Mesenchymal stem cell (in vitro differentiated cells and primary cell): ENCODE measurements around the gene TMEM165. TPM values are rescaled to one million over a fixed set of nuclear protein-coding genes. Genes with fewer than 3 reads are reported as not detected.

ENCODE experiments used
- DNase-seq: peaks from one replicate; pipeline ENCODE4 v3.0.0-alpha.2; 2013
- H2AFZ ChIP-seq: one replicate; pipeline ENCODE4 v1.6.1; 2013; ENCODE audit warnings: low read depth, mild to moderate bottlenecking, control low read depth, inconsistent platforms, low read length, moderate library complexity
- H2AK5ac ChIP-seq: 2 replicates; pipeline ENCODE4 v1.6.1; 2013; ENCODE audit warnings: low read length, moderate library complexity, mild to moderate bottlenecking, inconsistent platforms; ENCODE audit not compliant: severe bottlenecking
- H2BK120ac ChIP-seq: one replicate; pipeline ENCODE4 v1.6.1; 2013; ENCODE audit warnings: low read depth, mild to moderate bottlenecking, inconsistent platforms, low read length, moderate library complexity
- H2BK12ac ChIP-seq, 2 experiments: one replicate each; pipeline ENCODE4 v1.6.1; 2013; ENCODE audit warnings: inconsistent platforms in 2 of 2, low read length in 2 of 2, mild to moderate bottlenecking in 2 of 2, moderate library complexity in 2 of 2, control low read depth in 1 of 2
- H2BK15ac ChIP-seq: one replicate; pipeline ENCODE4 v1.6.1; 2013; ENCODE audit warnings: mild to moderate bottlenecking, low read depth, inconsistent platforms; ENCODE audit not compliant: poor library complexity, severe bottlenecking
- H2BK5ac ChIP-seq: 2 replicates; pipeline ENCODE4 v1.6.1; 2013; ENCODE audit warnings: low read depth, mild to moderate bottlenecking, low read length, control low read depth, inconsistent platforms; ENCODE audit not compliant: poor library complexity, severe bottlenecking
- H3K14ac ChIP-seq, 2 experiments: one replicate each; pipeline ENCODE4 v1.6.1; 2013; ENCODE audit warnings: inconsistent platforms in 2 of 2, low read length in 2 of 2, control low read depth in 1 of 2, mild to moderate bottlenecking in 1 of 2, moderate library complexity in 1 of 2
- H3K18ac ChIP-seq, 2 experiments: one replicate each; pipeline ENCODE4 v1.6.1; 2013; ENCODE audit warnings: inconsistent platforms in 2 of 2, low read length in 2 of 2, control low read depth in 1 of 2, low read depth in 1 of 2, mild to moderate bottlenecking in 1 of 2
- H3K23ac ChIP-seq, 2 experiments: one replicate each; pipeline ENCODE4 v1.6.1; 2013; ENCODE audit warnings: inconsistent platforms in 2 of 2, low read length in 2 of 2, mild to moderate bottlenecking in 2 of 2, moderate library complexity in 2 of 2, control low read depth in 1 of 2
- H3K27ac ChIP-seq: 2 replicates; pipeline ENCODE4 v1.5.1; 2013; ENCODE audit warnings: mild to moderate bottlenecking, moderate library complexity, low read length, control low read depth, inconsistent platforms; ENCODE audit not compliant: poor library complexity, severe bottlenecking
- H3K27me3 ChIP-seq, 2 experiments: 2 replicates each; pipeline versions ENCODE4 v1.6.1 to v1.7.0; 2013; ENCODE audit warnings: low read length in 2 of 2, mild to moderate bottlenecking in 2 of 2, moderate library complexity in 2 of 2, control low read depth in 1 of 2, inconsistent platforms in 1 of 2; ENCODE audit not compliant: control insufficient read depth in 1 of 2, insufficient read depth in 1 of 2
- H3K36me3 ChIP-seq, 2 experiments: 2 replicates each; pipeline versions ENCODE4 v1.6.1 to v1.7.0; 2013; ENCODE audit warnings: low read length in 2 of 2, control low read depth in 1 of 2, inconsistent platforms in 1 of 2, low read depth in 1 of 2, mild to moderate bottlenecking in 1 of 2; ENCODE audit not compliant: insufficient read depth in 2 of 2, control insufficient read depth in 1 of 2
- H3K4ac ChIP-seq, 2 experiments: one replicate each; pipeline ENCODE4 v1.6.1; 2013; ENCODE audit warnings: inconsistent platforms in 2 of 2, low read length in 2 of 2, mild to moderate bottlenecking in 2 of 2, moderate library complexity in 2 of 2, control low read depth in 1 of 2, low read depth in 1 of 2
- H3K4me1 ChIP-seq: 2 replicates; pipeline ENCODE4 v1.6.1; 2013; ENCODE audit warnings: low read depth, low read length, control low read depth; ENCODE audit not compliant: control insufficient read depth, insufficient read depth
- H3K4me2 ChIP-seq: 2 replicates; pipeline ENCODE4 v1.6.1; 2013; ENCODE audit warnings: low read length, mild to moderate bottlenecking, inconsistent platforms; ENCODE audit not compliant: poor library complexity, severe bottlenecking
- H3K4me3 ChIP-seq, 2 experiments: 2 replicates each; pipeline versions ENCODE4 v1.5.1 to v1.7.0; 2013; ENCODE audit warnings: low read length in 2 of 2, mild to moderate bottlenecking in 2 of 2, control low read depth in 1 of 2, low read depth in 1 of 2; ENCODE audit not compliant: insufficient read depth in 1 of 2
- H3K79me1 ChIP-seq: replicated peaks from 2 replicates; pipeline ENCODE4 v1.6.1; 2013; ENCODE audit warnings: mild to moderate bottlenecking, control low read depth, low read length, inconsistent platforms; ENCODE audit not compliant: poor library complexity, severe bottlenecking
- H3K9ac ChIP-seq: 2 replicates; pipeline ENCODE4 v1.7.0; 2013; ENCODE audit warnings: mild to moderate bottlenecking, low read length, moderate library complexity
- H3K9me3 ChIP-seq: 2 replicates; pipeline ENCODE4 v1.7.0; 2013; ENCODE audit warnings: mild to moderate bottlenecking, low read length; ENCODE audit not compliant: control insufficient read depth
- H4K8ac ChIP-seq: one replicate; pipeline ENCODE4 v1.6.1; 2013; ENCODE audit warnings: inconsistent platforms, mild to moderate bottlenecking, low read length, moderate library complexity
- H4K91ac ChIP-seq: one replicate; pipeline ENCODE4 v1.6.1; 2013; ENCODE audit warnings: mild to moderate bottlenecking, low read length, inconsistent platforms
- WGBS: methylation state at CpG from one replicate; pipeline ENCODE4 v1.1.7; 2013; ENCODE audit warnings: mixed read lengths; 5-methylcytosine and 5-hydroxymethylcytosine counted together
- small RNA-seq: library from polyadenylated mRNA; stranded (forward); fragments of <200 nt; extraction: miRNeasy Mini kit (QIAGEN cat#:217004); gene quantifications from one replicate; pipeline ENCODE3, GENCODE V24; 2013; ENCODE audit warnings: low read depth

TMEM165 gene

GRCh38 chr4:55469979-55470378 is 74.2 kb downstream of the TMEM165 start:
- 100% methylated on average over 1 of the region's 1 CpG for WGBS
- H2AFZ ChIP-seq = no peak overlapping the region
- no peak overlapping the region for H2BK120ac ChIP-seq

More at GRCh38 chr4:55469979-55470378, 74.2 kb downstream of the TMEM165 start:
- Histone ChIP-seq H3K36me3 (peaks cover 12 to 80% of the 10 kb centered on the region in 2 experiments), H3K18ac (no peak overlapping the region), H2BK12ac (no peak overlapping the region), H3K27me3 (no peaks in the 10 kb centered on the region), H3K9ac (no peak overlapping the region), H3K4me3 (no peak overlapping the region), H2BK5ac (no peak overlapping the region), H3K23ac (no peak overlapping the region), H2AK5ac (no peak overlapping the region), H3K27ac (no peak overlapping the region), H3K9me3 (peaks cover 10% of the 10 kb centered on the region), H3K4me1 (no peaks in the 10 kb centered on the region), H4K8ac (no peak overlapping the region), H3K4ac (no peak overlapping the region), H3K14ac (no peak overlapping the region), H3K4me2 (no peak overlapping the region), H3K79me1 (peaks cover 4% of the 10 kb centered on the region), H2BK15ac (no peak overlapping the region), H4K91ac (no peak overlapping the region)
- no peak for DNase-seq

Small RNAs within 50 kb of the gene (small RNA-seq; reads per million reads assigned to genes)
- gene RF00019 = not detected
